GM19193 (cell line): ENCODE results near the gene STARD5.

Source experiments
- POLR2A ChIP-seq: IDR thresholded peaks from 4 replicates; pipeline ENCODE4 v1.6.1; 2011; ENCODE audit not compliant: insufficient read depth, insufficient read length; ENCODE audit errors: extremely low read depth

The STARD5 gene

DNA sequence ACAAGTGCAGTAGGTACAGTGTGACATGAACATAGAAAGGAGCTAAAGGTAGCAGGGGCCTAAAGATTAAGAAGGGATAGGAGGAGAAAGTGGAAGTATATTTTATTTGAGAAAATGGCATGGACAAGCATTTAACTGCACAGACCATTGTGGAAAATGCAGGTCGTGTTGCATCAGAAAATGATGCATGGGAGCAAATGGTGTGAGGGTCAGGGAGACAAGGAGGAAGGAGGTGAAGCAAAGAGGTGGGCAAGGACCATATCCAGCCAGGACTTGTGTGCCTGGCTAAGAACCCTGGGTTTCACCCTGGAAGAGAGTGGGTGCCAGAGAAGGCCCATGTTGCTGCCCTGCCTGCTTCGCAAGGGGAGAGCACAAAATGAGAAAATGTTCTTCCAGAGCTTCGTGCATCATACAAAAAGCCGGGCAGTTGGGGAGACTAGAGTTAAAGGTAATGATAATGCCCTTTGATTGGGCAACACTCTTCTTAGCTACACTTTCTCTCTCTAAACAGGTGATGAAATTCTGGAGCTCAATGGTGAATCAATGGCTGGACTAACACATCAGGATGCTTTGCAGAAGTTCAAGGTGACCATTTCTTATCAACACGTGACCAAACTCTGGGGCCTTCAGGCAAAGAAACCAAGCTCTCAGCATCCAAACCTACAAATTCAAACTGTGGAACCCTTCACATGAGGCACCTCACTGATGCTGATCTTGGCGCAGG lies 45.5 kb downstream of the STARD5 start:
- TF ChIP-seq POLR2A: no peak

DNA sequence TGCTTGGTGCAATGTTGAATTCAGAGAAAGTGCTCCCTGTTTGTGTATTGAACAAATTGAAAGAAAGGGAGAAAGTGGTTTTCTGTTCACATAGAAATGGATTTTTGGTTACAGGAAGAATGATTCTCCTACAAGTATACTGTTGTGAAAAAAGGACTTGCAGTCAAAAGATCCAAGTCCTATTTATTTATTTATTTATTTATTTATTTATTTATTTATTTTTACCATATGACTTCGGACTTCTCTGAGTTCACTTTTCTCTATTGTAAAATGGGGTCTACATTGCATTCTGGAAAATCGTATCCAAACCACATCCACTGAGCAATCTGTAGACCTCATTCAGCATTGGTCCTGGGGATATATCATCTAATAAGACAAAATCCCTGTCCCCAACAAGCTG lies 46.1 kb downstream of the STARD5 start:
- no peak for TF ChIP-seq POLR2A

DNA sequence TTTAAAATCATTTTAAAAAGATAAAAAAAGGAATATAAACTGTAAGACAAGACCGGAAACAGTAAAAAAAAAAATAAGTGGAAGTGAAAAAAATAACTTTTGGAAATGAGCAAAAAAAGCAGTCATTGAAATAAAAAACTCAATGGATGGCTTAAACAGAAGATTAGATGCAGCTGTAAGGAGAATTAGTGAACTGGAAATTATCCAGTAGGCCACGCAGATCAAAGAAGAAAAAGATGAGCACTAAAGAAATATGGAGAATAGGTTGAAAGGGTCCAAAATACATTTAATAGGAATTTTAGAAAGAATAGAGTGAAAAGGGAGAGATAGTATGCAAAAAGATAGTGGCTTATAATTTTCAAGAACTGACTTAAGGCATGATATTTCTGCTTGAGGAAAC lies 47.0 kb downstream of the STARD5 start:
- no peak for TF ChIP-seq POLR2A

DNA sequence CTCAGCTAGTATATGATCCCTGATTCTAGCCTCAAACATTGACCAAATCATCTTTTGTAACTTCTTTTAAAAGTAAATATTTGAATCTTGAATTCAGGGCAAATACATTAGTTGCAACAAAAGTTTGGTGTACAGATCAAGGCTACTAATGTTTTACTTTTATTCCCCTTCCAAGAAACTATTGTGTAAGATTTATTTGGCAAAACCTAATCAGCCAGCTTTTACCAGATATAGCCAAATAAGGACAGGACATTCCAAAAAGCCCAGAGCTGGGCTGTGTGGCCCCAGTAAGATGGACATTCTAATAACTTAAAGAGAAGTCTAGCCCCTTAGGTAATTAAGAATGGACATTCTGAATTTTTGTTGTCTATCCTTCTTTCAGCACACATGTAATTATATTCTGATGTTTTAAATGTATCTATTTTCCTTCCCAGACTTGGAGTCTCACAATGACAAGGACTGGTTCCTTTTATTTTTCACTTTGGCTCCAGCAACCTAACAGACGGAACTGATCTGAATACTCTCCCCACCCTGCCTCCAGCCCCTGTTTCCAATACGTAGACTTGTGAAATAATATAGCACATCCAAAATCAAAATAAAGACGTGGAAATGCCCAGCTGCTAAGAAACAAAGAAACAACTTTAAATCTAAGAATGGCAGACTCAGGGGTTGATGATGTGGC lies 48.1 kb downstream of the STARD5 start:
- no peak for TF ChIP-seq POLR2A

DNA sequence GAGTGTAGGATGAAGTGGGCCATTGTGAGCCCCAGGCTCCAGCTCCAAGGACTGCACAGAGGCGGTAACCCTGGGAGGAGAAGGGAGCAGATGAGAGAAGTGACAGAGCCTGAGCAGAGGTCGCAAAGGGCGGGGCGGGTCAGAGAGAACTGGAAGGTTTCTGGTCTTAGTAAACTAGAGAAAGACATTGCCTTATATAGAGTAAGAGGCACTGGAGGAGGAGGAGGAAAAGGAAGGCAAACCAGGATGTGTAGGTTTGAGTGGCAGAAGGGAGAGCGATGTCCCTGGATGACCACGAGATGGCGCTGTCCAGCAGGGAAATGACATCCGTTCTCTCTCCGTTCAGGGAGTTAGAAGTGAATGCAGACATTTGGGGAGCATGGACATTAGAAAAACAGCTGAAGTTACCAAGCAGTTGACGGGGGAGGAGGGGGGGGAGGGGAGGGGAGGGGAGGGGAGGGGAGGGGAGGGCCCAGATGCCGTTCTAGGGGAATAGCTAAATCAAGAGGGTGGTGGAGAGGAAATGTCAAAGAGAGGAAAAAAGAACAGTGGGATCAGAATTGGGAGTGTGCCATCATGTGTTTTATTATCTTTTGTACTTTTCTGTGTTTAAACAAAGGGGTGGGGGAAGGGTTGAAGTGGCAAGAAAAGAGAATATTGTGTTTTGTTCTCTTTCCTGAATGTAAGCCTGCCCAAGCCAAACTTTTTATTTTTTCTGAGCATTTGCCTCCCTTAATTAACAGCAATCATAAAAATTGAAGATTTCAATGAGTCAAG lies 48.8 kb downstream of the STARD5 start:
- TF ChIP-seq POLR2A: no peak

DNA sequence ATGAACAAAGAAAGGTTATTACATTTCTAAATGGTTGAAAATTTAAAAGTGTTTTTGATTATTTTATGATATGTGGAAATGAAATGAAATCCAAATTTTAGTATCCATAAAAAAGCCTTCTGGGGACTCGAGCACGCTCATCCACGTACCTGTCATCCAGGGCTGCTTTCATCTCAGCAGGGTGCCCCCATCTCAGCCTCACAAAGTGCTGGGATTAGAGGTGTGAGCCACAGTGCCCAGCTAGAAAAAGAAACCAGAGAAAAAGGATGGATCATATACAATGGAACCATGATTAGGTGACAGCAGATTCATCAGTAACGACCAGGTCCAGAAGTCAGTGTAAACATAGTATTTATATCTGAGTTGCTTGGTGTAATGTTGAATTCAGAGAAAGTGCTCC lies 49.7 kb downstream of the STARD5 start:
- no peak for TF ChIP-seq POLR2A

DNA sequence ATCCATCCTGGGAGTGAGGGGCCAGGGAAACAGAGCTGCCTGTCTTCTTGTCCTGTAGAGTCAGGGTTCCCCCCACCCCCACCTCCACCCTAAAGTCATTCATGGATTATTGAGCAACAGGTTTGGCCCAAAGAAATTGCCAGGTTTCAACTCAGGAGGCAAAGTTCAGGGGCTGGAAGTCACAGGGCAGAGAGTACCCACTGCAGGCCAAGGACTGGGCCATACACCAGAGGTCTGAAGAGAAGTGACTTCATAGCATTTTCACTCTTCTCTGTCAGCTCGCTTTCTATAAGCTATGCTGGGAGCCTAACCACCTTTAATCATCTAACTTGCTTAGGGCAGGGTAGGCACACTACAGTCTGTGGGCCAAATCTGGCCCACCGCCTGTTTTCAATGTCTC lies 50.1 kb downstream of the STARD5 start:
- TF ChIP-seq POLR2A: no peak

DNA sequence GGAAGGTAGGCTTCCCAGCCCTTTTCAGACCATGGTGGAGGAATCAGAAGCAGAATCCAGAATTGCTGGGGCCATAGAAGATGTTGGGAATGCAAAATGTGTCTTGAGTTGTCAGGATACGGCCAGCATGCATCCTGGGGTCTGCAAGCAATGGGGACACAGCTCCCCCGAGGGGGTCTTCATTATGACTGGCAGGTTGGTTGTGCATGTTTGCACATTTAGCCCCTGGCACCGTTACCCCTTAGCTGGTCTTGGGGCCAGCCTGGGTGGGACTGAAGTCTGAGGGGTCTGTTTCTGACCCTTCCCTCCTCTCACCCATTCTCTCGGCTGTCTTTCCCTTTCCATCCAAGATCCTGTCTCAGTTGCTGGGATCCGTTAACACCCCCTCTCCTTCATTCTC lies 50.7 kb downstream of the STARD5 start:
- TF ChIP-seq POLR2A: no peak

DNA sequence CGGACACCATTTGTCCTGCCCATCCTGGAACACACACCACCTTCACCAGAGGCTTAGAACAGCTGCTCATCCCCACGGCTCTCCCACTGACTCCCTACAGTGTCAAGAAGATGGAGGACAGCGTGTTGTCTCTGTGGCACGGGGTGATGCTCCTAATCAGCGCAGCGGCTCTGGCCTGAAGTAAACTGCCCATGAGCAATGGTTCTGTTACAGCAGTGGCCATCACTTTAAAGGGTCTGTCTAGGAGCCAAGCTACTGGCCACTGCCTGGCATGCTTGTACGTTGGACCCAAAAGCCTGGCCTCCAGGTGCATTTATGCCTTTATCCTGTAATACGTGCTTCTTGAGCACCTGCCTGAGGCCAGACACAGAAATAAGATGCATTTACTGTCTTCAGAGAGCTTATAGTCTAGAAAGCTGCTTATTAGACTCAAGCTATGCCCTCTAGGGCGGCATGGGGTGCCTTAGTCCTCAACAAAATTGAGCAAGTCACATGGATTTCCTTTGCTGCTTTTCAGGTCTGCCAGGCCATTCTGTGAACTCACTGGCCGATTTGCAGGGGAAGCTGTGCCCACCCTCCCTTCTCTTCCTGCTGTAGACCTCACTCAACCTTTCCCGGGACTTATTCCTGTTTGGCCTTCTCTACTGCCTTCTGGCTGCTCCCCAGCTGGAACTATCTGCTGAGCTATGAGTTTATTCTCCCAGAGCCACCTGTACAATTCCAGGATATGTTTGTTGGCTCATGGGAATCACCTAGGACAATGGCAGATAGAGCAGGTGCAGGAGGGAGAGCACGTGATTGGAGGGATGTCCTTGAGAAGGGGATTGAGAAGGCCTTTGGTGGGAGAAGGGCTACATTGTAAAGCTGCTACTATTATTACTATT lies 51.9 kb downstream of the STARD5 start:
- TF ChIP-seq POLR2A: no peak

DNA sequence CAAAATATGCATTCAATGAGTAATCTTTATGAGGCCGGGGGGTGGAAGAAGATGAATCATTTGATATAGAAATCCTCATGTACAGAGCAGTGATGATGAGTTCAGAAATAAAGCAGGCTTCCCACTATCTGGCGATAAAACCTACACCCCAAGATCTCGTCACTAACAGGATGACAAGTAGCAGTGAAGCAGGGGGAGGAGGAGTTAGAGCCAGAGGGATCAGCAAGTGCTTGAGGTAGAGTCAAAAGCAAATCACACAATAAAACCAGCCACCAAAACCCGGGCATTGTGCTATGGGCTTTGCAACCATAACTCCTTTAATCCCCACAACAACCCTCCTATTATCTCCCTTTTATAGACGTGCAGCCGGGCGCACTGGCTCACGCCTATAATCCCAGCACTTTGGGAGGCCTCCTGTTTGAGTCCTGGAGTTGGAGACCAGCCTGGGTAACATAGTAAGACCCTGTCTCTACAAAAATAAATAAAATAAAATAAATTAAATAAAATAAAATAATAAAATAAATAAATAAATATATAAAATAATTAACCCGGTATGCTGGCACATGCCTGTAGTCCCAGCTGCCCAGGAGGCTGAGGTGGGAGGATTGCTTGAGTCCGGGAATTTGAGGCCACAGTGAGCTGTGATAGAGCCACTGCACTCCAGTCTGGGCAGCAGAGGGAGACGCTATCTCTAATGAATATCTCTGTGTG lies 53.0 kb downstream of the STARD5 start:
- no peak for TF ChIP-seq POLR2A

DNA sequence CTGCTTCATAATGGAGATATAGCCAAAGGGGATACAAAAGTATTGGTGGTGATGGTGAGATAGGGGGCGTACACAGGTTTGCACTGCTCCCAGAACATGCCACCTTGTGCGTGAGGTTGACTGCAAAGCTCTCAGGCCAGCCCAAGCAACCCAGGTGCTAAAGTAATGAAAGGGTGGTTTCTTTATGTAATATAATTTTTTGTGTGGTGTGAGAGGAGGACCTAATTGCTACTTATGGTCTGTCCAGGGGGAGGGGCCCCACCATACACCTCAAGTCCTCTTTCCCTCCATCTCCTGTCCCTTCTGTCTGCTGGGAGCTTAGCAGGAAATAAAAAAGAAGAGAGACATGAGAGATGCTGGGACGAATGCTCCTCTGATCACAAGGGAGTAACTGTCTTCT lies 53.8 kb downstream of the STARD5 start:
- no peak for TF ChIP-seq POLR2A

DNA sequence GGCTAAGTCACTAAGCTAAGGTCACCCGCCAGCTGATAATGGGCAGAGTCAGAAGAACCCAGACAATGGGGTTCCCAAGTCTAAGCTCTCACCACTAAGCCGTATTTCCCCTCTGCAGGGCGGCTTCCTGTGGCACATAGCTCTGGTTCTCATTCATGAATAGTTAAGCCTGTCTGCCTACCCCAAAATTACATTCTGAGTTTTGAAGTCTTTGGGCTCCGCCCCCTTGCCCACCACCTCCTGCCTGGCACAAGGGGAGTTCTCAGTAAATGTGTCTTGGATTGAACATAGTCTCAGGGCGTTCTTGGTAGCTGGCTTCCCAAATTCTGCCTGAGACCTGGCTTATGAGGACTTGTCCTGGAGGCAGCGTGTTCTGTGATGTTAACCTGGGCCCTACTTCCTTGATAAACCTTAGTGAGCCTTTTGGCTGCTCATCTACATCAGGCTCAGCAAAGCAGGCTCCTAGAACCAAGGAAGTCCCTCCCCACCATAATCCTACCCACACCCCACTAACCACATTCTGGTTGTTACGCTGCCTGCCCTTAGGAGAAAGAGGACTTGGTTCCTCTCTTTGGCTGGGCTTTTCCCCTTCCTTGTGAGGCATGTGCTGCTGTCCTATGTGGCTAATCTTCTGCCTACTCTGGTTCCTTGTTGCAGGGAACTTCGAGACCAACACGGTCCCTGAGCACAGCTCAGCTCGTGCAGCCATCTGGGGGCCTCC lies 54.9 kb downstream of the STARD5 start:
- no peak for TF ChIP-seq POLR2A

DNA sequence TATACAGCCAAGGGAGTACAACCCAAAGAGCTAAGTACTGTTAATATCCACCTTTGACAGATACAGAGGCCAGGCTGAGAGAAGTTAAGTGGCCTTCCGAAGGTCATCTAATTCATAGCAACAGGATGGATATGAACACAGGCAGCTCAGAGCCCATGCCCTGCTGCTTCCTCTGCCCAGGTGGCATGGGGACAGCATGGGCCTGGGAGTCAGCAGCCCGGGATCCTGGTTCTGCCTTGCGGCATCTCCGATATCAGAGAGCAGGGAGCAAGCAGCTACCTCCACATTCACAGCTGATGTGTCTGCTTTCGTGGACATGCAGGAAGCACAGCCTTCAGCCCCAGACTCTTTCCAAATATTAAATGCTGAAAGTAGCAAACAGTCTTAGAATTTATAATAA lies 55.6 kb downstream of the STARD5 start:
- TF ChIP-seq POLR2A: no peak
